ENCODE results near the gene PITPNM3. TPM values are rescaled to one million over a fixed set of nuclear protein-coding genes. Genes with fewer than 3 reads are reported as not detected.

The PITPNM3 gene
- total RNA-seq, 4 donors from 2014 or later: 23.3 to 87.7 (median 47.8) TPM

DNA sequence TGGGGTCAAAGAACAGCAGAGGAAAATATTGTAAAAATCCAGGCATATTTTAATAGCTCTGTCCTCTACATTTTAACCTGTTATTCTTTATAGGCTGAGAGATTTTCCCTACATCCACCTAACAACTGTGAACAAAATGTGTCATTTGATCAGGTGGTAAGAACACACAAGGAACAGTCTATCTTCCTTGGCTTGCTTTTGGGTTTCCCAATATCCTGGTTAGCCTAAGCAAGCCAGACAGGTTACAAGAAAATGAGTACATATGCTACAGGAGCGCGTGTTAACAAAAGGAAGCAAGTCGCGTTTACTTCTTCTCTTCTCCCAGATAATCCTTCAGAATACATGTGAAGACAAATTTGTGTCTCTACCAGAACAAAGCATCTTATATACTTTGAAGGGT, 31.0 kb upstream of the PITPNM3 start:
- peaks cover 0 to 2% (median 0%) of the 10 kb centered on the region in 3 donors for H3K4me1 ChIP-seq
- H3K4me3 ChIP-seq: no peak overlapping the region
- TF ChIP-seq POLR2AphosphoS5 (IDR thresholded peaks at IDR 0.05): no peak
- TF ChIP-seq, protein P1, sequence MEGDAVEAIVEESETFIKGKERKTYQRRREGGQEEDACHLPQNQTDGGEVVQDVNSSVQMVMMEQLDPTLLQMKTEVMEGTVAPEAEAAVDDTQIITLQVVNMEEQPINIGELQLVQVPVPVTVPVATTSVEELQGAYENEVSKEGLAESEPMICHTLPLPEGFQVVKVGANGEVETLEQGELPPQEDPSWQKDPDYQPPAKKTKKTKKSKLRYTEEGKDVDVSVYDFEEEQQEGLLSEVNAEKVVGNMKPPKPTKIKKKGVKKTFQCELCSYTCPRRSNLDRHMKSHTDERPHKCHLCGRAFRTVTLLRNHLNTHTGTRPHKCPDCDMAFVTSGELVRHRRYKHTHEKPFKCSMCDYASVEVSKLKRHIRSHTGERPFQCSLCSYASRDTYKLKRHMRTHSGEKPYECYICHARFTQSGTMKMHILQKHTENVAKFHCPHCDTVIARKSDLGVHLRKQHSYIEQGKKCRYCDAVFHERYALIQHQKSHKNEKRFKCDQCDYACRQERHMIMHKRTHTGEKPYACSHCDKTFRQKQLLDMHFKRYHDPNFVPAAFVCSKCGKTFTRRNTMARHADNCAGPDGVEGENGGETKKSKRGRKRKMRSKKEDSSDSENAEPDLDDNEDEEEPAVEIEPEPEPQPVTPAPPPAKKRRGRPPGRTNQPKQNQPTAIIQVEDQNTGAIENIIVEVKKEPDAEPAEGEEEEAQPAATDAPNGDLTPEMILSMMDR (IDR thresholded peaks at IDR 0.05): no peak
- no peak for TF ChIP-seq EP300 (IDR thresholded peaks at IDR 0.05)
- no peak for TF ChIP-seq POLR2A (IDR thresholded peaks at IDR 0.05)
- WGBS, 2 donors (ENCODE audit: low coverage in 1 of 2): 84 to 96% methylated on average over 3 to 4 of the region's 4 CpGs
- H3K27ac ChIP-seq: no peak overlapping the region
- no peak for ATAC-seq
- peaks cover 0 to 5% (median 0%) of the 10 kb centered on the region in 3 donors for H3K9me3 ChIP-seq
- no peaks in the 10 kb centered on the region for H3K27me3 ChIP-seq
- peaks cover 11 to 89% of the 10 kb centered on the region in 2 donors for H3K36me3 ChIP-seq

DNA sequence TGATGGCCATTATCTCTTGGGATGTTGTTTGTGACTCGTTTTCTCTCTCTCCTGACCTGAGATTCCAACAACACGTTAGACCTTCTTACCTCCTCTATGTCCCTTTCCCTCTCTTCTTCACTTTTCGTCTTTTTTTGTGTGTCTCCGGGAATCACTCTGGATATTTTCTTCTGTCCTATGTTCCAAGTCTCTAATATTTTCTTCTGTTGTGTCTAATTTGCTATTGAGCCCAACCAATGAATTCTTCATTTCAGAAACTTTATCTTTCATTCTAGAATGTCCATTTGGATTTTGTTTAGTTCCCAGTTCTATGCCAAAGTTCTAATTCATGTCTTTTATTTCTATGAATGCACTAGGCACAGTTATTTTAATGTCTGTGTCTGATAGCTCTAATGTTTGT, 27.1 kb upstream of the PITPNM3 start:
- no peak for ATAC-seq
- 97 to 100% methylated on average over 4 of the region's 4 CpGs for WGBS, 2 donors (ENCODE audit: low coverage in 1 of 2)
- no peaks in the 10 kb centered on the region for H3K4me1 ChIP-seq
- TF ChIP-seq EP300 (IDR thresholded peaks at IDR 0.05) (no peak), POLR2AphosphoS5 (IDR thresholded peaks at IDR 0.05) (no peak), POLR2A (IDR thresholded peaks at IDR 0.05) (no peak)
- TF ChIP-seq, protein P1 (IDR thresholded peaks at IDR 0.05): no peak
- peaks cover 5 to 82% of the 10 kb centered on the region in 2 donors for H3K36me3 ChIP-seq
- H3K27ac ChIP-seq: no peak overlapping the region
- H3K27me3 ChIP-seq: no peaks in the 10 kb centered on the region
- no peak overlapping the region for H3K4me3 ChIP-seq
- peaks cover 0 to 5% (median 0%) of the 10 kb centered on the region in 3 donors for H3K9me3 ChIP-seq

DNA sequence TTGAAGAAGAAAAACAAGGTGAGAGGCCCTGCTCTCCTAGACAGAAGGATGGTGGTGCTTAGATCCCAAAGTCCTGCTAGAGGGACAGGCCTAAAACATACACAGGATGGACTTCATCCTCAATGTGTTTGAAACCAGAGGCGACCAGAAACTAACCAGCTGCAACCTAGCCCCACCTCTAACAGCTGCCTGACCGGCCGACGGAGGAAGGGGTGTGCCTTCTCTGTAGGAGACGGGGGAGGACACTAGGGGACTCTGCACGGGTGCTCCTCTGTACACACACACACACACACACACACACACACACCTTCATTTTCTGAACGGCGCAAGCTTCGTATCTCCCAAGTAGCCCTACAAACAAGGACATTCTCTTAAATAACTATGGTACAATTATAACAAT, 24.3 kb upstream of the PITPNM3 start:
- Histone ChIP-seq H3K9me3 (no peaks in the 10 kb centered on the region), H3K27ac (no peak overlapping the region), H3K4me3 (no peak overlapping the region), H3K36me3 (peaks cover 5 to 79% of the 10 kb centered on the region in 2 donors), H3K27me3 (no peaks in the 10 kb centered on the region), H3K4me1 (peaks cover 0 to 2% (median 0%) of the 10 kb centered on the region in 3 donors)
- ATAC-seq: no peak
- WGBS, 2 donors (ENCODE audit: low coverage in 1 of 2): 57 to 78% methylated on average over 7 to 8 of the region's 9 CpGs
- TF ChIP-seq POLR2AphosphoS5 (IDR thresholded peaks at IDR 0.05) (no peak), EP300 (IDR thresholded peaks at IDR 0.05) (no peak), POLR2A (IDR thresholded peaks at IDR 0.05) (no peak)
- TF ChIP-seq, protein P1 (IDR thresholded peaks at IDR 0.05): no peak

DNA sequence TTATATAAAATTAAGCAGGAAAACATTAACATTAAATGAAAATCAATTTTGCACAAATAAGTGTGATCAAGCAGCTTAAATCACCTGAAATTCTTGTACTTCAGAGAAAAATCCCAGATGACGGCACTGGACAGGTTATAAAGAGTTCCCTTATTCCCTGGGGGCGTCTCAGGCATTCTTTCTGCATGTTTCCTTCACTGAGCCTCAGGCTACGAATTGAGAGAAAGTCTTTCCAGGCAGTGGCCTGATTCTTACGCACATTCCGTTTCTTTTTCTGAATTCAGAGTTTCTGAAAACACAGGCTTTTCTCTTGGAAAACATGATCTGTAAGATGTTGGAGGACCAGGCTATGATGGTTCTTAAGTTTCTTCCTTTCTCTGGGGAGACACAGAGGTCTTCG, 22.1 kb upstream of the PITPNM3 start:
- H3K36me3 ChIP-seq: peaks cover 5 to 57% of the 10 kb centered on the region in 2 donors
- H3K4me1 ChIP-seq: peaks cover 0 to 14% (median 5%) of the 10 kb centered on the region in 3 donors
- no peak for ATAC-seq
- H3K27ac ChIP-seq: no peak overlapping the region
- H3K27me3 ChIP-seq: no peaks in the 10 kb centered on the region
- no peak overlapping the region for H3K4me3 ChIP-seq
- H3K9me3 ChIP-seq: no peaks in the 10 kb centered on the region
- TF ChIP-seq, protein P1 (IDR thresholded peaks at IDR 0.05): no peak
- TF ChIP-seq POLR2AphosphoS5 (IDR thresholded peaks at IDR 0.05): no peak
- no peak for TF ChIP-seq EP300 (IDR thresholded peaks at IDR 0.05)
- TF ChIP-seq POLR2A (IDR thresholded peaks at IDR 0.05): no peak
- 72 to 76% methylated on average over 5 to 6 of the region's 6 CpGs for WGBS, 2 donors (ENCODE audit: low coverage in 1 of 2)

GRCh38 chr17:6577686-6578263, 21.4 kb upstream of the PITPNM3 start:
- Histone ChIP-seq H3K4me3 (no peak overlapping the region), H3K4me1 (peaks cover 0 to 14% (median 5%) of the 10 kb centered on the region in 3 donors), H3K36me3 (peaks cover 1 to 54% of the 10 kb centered on the region in 2 donors), H3K9me3 (no peaks in the 10 kb centered on the region), H3K27ac (no peak overlapping the region), H3K27me3 (no peaks in the 10 kb centered on the region)
- no peak for ATAC-seq
- TF ChIP-seq EP300 (IDR thresholded peaks at IDR 0.05): no peak
- no peak for TF ChIP-seq POLR2A (IDR thresholded peaks at IDR 0.05)
- TF ChIP-seq, protein P1 (IDR thresholded peaks at IDR 0.05): no peak
- TF ChIP-seq POLR2AphosphoS5 (IDR thresholded peaks at IDR 0.05): no peak
- WGBS, 2 donors (ENCODE audit: low coverage in 1 of 2): 82 to 89% methylated on average over 2 to 7 of the region's 7 CpGs

Data from gastroesophageal sphincter (tissue), 4 donors.